DND-41 (cell line): ENCODE results near the gene PLAC8.
A peak's percentile ranks its signal among the peaks of the same experiment; 100 is the strongest.

ENCODE experiments used
- ATAC-seq: fragments of 200-7000 bp; cut with Tn5 transposase; 3 replicates; pipeline ENCODE4 v1.9.1; 2021; ENCODE audit warnings: low read depth; ENCODE audit not compliant: insufficient read depth
- DNase-seq: peaks from one replicate; pipeline ENCODE4 v3.0.0-alpha.2; 2020
- H2AFZ ChIP-seq: 2 replicates; pipeline ENCODE4 v1.6.0; 2012; ENCODE audit warnings: low read depth, low read length
- H3K27ac ChIP-seq: 2 replicates; pipeline ENCODE4 v1.5.1; 2012; ENCODE audit warnings: low read length, inconsistent platforms
- H3K27me3 ChIP-seq: fragments of 200-600 bp; sonication (generic); 2 replicates; pipeline ENCODE4 v1.6.0; 2012; ENCODE audit warnings: low read length, mild to moderate bottlenecking, inconsistent platforms; ENCODE audit not compliant: insufficient read depth, poor library complexity
- H3K36me3 ChIP-seq: 2 replicates; pipeline ENCODE4 v1.5.1; 2012; ENCODE audit warnings: low read length, inconsistent platforms; ENCODE audit not compliant: insufficient read depth
- H3K4me1 ChIP-seq: 2 replicates; pipeline ENCODE4 v1.5.1; 2012; ENCODE audit warnings: mild to moderate bottlenecking, low read length; ENCODE audit not compliant: insufficient read depth
- H3K4me2 ChIP-seq: 2 replicates; pipeline ENCODE4 v1.6.0; 2012; ENCODE audit warnings: mild to moderate bottlenecking, moderate library complexity, low read length, inconsistent platforms; ENCODE audit not compliant: insufficient read depth
- H3K4me3 ChIP-seq, 2 experiments: fragments of 200-600 bp in 1 of 2; shearing (Covaris generic) in 1 of 2; 2 replicates each; pipeline ENCODE4 v1.5.1; 2012 to 2016; ENCODE audit warnings: inconsistent platforms in 2 of 2, low read length in 2 of 2, mild to moderate bottlenecking in 2 of 2, low read depth in 1 of 2, moderate library complexity in 1 of 2
- H3K79me2 ChIP-seq: 2 replicates; pipeline ENCODE4 v1.6.0; 2012; ENCODE audit warnings: low read length, inconsistent platforms; ENCODE audit not compliant: insufficient read depth
- H3K9ac ChIP-seq: 2 replicates; pipeline ENCODE4 v1.6.0; 2012; ENCODE audit warnings: low read depth, mild to moderate bottlenecking, inconsistent platforms, low read length, moderate library complexity
- H3K9me3 ChIP-seq: 2 replicates; pipeline ENCODE4 v1.5.1; 2012; ENCODE audit warnings: low read length, moderate library complexity, mild to moderate bottlenecking, inconsistent platforms; ENCODE audit not compliant: insufficient read depth, severe bottlenecking
- H4K20me1 ChIP-seq: 2 replicates; pipeline ENCODE4 v1.6.0; 2012; ENCODE audit warnings: low read length; ENCODE audit not compliant: insufficient read depth
- EZH2 ChIP-seq: IDR thresholded peaks from 3 replicates; pipeline ENCODE4 v1.6.1; 2012; ENCODE audit warnings: borderline replicate concordance, low read depth, mild to moderate bottlenecking, moderate library complexity, low read length, inconsistent platforms; ENCODE audit not compliant: severe bottlenecking
- TF ChIP-seq, protein P1 (sequence below): IDR thresholded peaks from 2 replicates; pipeline ENCODE4 v1.5.1; 2012; ENCODE audit warnings: borderline replicate concordance, low read length, moderate library complexity, mild to moderate bottlenecking; ENCODE audit not compliant: poor library complexity, severe bottlenecking; ENCODE audit errors: extremely low read depth

Gene PLAC8

DNA sequence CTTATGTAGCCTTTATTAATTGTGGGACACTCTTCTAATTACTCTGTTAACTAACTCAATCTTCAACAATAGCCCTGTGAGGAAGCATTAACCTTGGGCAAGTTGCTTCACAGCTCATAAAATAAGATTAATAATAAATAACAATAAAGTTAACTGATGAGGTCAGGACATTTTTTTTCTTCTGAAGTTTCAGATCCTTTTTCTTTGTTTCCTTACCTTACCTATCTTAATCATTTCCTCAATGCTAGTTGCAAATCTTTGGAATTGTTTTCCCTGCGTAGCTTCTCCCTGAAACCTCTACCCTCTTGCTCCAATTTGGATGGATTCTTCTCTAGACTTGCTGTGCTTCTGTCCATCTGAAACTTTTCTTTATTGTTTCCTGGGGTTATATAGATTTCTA lies 17.5 kb upstream of the PLAC8 start:
- Histone ChIP-seq H3K9me3 (no peaks in the 10 kb centered on the region), H2AFZ (peak overlapping the region; percentile 3; the same call in 1 of the 2 replicates), H4K20me1 (no peaks in the 10 kb centered on the region), H3K27ac (no peak overlapping the region), H3K36me3 (no peaks in the 10 kb centered on the region), H3K4me2 (no peak overlapping the region), H3K4me3 (no peak overlapping the region), H3K9ac (no peak overlapping the region), H3K27me3 (no peaks in the 10 kb centered on the region), H3K4me1 (no peaks in the 10 kb centered on the region), H3K79me2 (no peaks in the 10 kb centered on the region)
- ATAC-seq = no peak
- TF ChIP-seq, protein P1, sequence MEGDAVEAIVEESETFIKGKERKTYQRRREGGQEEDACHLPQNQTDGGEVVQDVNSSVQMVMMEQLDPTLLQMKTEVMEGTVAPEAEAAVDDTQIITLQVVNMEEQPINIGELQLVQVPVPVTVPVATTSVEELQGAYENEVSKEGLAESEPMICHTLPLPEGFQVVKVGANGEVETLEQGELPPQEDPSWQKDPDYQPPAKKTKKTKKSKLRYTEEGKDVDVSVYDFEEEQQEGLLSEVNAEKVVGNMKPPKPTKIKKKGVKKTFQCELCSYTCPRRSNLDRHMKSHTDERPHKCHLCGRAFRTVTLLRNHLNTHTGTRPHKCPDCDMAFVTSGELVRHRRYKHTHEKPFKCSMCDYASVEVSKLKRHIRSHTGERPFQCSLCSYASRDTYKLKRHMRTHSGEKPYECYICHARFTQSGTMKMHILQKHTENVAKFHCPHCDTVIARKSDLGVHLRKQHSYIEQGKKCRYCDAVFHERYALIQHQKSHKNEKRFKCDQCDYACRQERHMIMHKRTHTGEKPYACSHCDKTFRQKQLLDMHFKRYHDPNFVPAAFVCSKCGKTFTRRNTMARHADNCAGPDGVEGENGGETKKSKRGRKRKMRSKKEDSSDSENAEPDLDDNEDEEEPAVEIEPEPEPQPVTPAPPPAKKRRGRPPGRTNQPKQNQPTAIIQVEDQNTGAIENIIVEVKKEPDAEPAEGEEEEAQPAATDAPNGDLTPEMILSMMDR = no peak
- TF ChIP-seq EZH2 = no peak
- DNase-seq = no peak

- ATAC-seq (no peak), DNase-seq (no peak)
- Histone ChIP-seq H3K9ac (no peak overlapping the region), H3K4me1 (no peaks in the 10 kb centered on the region), H3K27ac (no peak overlapping the region), H2AFZ (no peak overlapping the region), H3K36me3 (no peaks in the 10 kb centered on the region), H3K27me3 (no peaks in the 10 kb centered on the region), H3K4me2 (no peak overlapping the region), H3K9me3 (no peaks in the 10 kb centered on the region), H3K4me3 (no peak overlapping the region), H4K20me1 (no peaks in the 10 kb centered on the region), H3K79me2 (no peaks in the 10 kb centered on the region)
- TF ChIP-seq EZH2 = no peak
- TF ChIP-seq, protein P1 = no peak
These were observed 14.7 kb upstream of the PLAC8 start for GRCh38 chr4:83129264-83129663.

- 0 out of 3 replicates have a peak, but pooled peaks have one; percentile 41 for ATAC-seq
- no peak for DNase-seq
- no peak overlapping the region for H3K4me2 ChIP-seq
These were observed 13.9 kb upstream of the PLAC8 start for GRCh38 chr4:83128240-83128929.

More at GRCh38 chr4:83128240-83128929, 13.9 kb upstream of the PLAC8 start:
- no peak overlapping the region for H2AFZ ChIP-seq
- H3K27me3 ChIP-seq = no peaks in the 10 kb centered on the region
- no peak overlapping the region for H3K27ac ChIP-seq
- H3K9me3 ChIP-seq = no peaks in the 10 kb centered on the region
- no peak overlapping the region for H3K4me3 ChIP-seq
- no peak overlapping the region for H3K9ac ChIP-seq
- no peaks in the 10 kb centered on the region for H3K36me3 ChIP-seq
- H3K4me1 ChIP-seq = no peaks in the 10 kb centered on the region
- no peaks in the 10 kb centered on the region for H4K20me1 ChIP-seq
- TF ChIP-seq, protein P1 = no peak
- no peak for TF ChIP-seq EZH2
- H3K79me2 ChIP-seq = no peaks in the 10 kb centered on the region
